Measurements from ENCODE around the gene NKX1-2.

DNA sequence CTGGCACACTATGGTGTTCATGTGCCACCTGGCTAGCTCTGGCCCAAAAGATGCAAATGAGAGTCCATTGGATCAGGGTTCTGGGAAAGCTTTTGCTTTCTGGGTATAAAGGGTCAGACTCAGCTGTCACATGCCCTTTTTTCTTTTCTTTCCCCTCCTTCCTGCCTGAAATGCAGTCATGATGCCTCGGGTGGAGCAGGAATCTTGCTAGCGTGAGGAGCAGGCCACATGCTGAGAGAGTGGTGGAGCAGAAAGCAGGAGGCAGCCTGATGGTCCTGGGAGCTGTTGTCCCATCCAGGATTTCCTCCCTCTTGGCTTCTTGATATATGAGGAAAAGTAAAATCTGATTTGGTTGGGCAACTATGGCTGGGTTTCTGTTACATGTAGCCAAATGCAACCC lies 9.1 kb upstream of the NKX1-2 start:
- TF ChIP-seq CTCF (tag by site-specific recombination; IDR thresholded peaks at IDR 0.05) (no peak), ZNF629 (tag by site-specific recombination; IDR thresholded peaks at IDR 0.05) (no peak), ATF2 (tag by site-specific recombination; IDR thresholded peaks at IDR 0.05; ENCODE audit: low read depth) (no peak), ZNF548 (tag by site-specific recombination; IDR thresholded peaks at IDR 0.05) (no peak), ZNF138 (tag by site-specific recombination; IDR thresholded peaks at IDR 0.05; ENCODE audit: borderline replicate concordance) (no peak), REST (tag by site-specific recombination; IDR thresholded peaks at IDR 0.05) (no peak)
- TF ChIP-seq, protein P1, sequence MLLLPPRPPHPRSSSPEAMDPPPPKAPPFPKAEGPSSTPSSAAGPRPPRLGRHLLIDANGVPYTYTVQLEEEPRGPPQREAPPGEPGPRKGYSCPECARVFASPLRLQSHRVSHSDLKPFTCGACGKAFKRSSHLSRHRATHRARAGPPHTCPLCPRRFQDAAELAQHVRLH (tag by site-specific recombination; IDR thresholded peaks at IDR 0.05): no peak
